Loucy (cell line): ENCODE data around the gene MAP3K19.

ENCODE experiments used
- H2AFZ ChIP-seq: fragments of 200-600 bp; sonication (generic); 2 replicates; pipeline ENCODE4 v1.6.0; 2016; ENCODE audit warnings: antibody characterized with exemption, mild to moderate bottlenecking, low read length, moderate library complexity
- H3F3A ChIP-seq: fragments of 200-600 bp; 2 replicates; pipeline ENCODE4 v1.6.0; 2016; ENCODE audit warnings: antibody characterized with exemption, low read depth, mild to moderate bottlenecking
- H3K27me3 ChIP-seq: fragments of 200-600 bp; sonication (generic); 2 replicates; pipeline ENCODE4 v1.6.1; 2014; ENCODE audit warnings: low read length, mild to moderate bottlenecking; ENCODE audit not compliant: insufficient read depth, poor library complexity, severe bottlenecking
- H3K36me3 ChIP-seq: fragments of 200-600 bp; sonication (generic); 2 replicates; pipeline ENCODE4 v1.6.1; 2016; ENCODE audit warnings: low read length; ENCODE audit not compliant: insufficient read depth
- H3K4me1 ChIP-seq: fragments of 200-600 bp; sonication (generic); 2 replicates; pipeline ENCODE4 v1.5.1; 2014; ENCODE audit warnings: low read length, mild to moderate bottlenecking; ENCODE audit not compliant: insufficient read depth, poor library complexity, severe bottlenecking
- H3K4me2 ChIP-seq: fragments of 200-600 bp; sonication (generic); 2 replicates; pipeline ENCODE4 v1.6.0; 2014; ENCODE audit warnings: antibody characterized with exemption, low read length, low read depth, mild to moderate bottlenecking; ENCODE audit not compliant: poor library complexity, severe bottlenecking
- H3K4me3 ChIP-seq: fragments of 200-600 bp; sonication (generic); 2 replicates; pipeline ENCODE4 v1.5.1; 2014; ENCODE audit warnings: low read length, mild to moderate bottlenecking, mixed read lengths; ENCODE audit not compliant: poor library complexity, severe bottlenecking
- H3K79me2 ChIP-seq: fragments of 200-600 bp; sonication (generic); 2 replicates; pipeline ENCODE4 v1.6.1; 2014; ENCODE audit warnings: low read length; ENCODE audit not compliant: insufficient read depth
- H3K9ac ChIP-seq: fragments of 200-600 bp; sonication (generic); 2 replicates; pipeline ENCODE4 v1.6.0; 2014; ENCODE audit warnings: mild to moderate bottlenecking, low read depth, low read length, moderate library complexity; ENCODE audit not compliant: poor library complexity, severe bottlenecking
- H3K9me2 ChIP-seq: fragments of 200-600 bp; sonication (generic); replicated peaks from 2 replicates; pipeline ENCODE4 v1.6.1; 2016; ENCODE audit warnings: low read depth, low read length, mixed read lengths
- H3K9me3 ChIP-seq: fragments of 200-600 bp; sonication (generic); 2 replicates; pipeline ENCODE4 v1.6.1; 2014; ENCODE audit warnings: mild to moderate bottlenecking, antibody characterized with exemption, low read length, low read depth; ENCODE audit not compliant: insufficient read depth
- H4K20me1 ChIP-seq: fragments of 200-600 bp; sonication (generic); 2 replicates; pipeline ENCODE4 v1.6.0; 2014; ENCODE audit warnings: antibody characterized with exemption, low read length, mild to moderate bottlenecking; ENCODE audit not compliant: insufficient read depth, poor library complexity, severe bottlenecking
- CTCF ChIP-seq: fragments of 200-600 bp; sonication (generic); conservative IDR thresholded peaks from 2 replicates; pipeline ENCODE4 v1.5.1; 2014; ENCODE audit warnings: mild to moderate bottlenecking, antibody characterized with exemption, low read length
- EZH2phosphoT487 ChIP-seq: fragments of 200-600 bp; IDR thresholded peaks from 2 replicates; pipeline ENCODE4 v1.6.1; 2018; ENCODE audit warnings: antibody characterized with exemption, mild to moderate bottlenecking, moderate library complexity, borderline replicate concordance

The MAP3K19 gene

GRCh38 chr2:134918526-134919340 lies 128.5 kb downstream of the MAP3K19 start, which contains the start of gene CCNT2:
Gene CCNT2, plus strand, starts transcription at chr2:134918822. Its CDS starts 33 bp downstream, at chr2:134918855.
- no peaks in the 10 kb centered on the region for H3K9me2 ChIP-seq
- H3F3A ChIP-seq = peaks cover 3% of the 10 kb centered on the region; the same call in 1 of the 2 replicates
- no peak for TF ChIP-seq EZH2phosphoT487
- TF ChIP-seq CTCF = no peak
- H3K27me3 ChIP-seq = no peaks in the 10 kb centered on the region
- H4K20me1 ChIP-seq = peaks cover 48% of the 10 kb centered on the region
- no peaks in the 10 kb centered on the region; the same call in 1 of the 2 replicates for H3K36me3 ChIP-seq
- H2AFZ ChIP-seq = peak within 1 kb of the TSS; percentile 93
- H3K4me3 ChIP-seq = peak within 1 kb of the TSS; percentile 99
- peak within 1 kb of the TSS; percentile 89 for H3K4me2 ChIP-seq
- peaks cover 61% of the 10 kb centered on the region for H3K79me2 ChIP-seq
- H3K4me1 ChIP-seq = peaks cover 39% of the 10 kb centered on the region
- H3K9me3 ChIP-seq = no peaks in the 10 kb centered on the region
- H3K9ac ChIP-seq = peak within 1 kb of the TSS; percentile 98

GRCh38 chr2:134917888-134918525 lies 129.2 kb downstream of the MAP3K19 start:
- Histone ChIP-seq H2AFZ (peak overlapping the region; percentile 93), H3K9me3 (no peaks in the 10 kb centered on the region), H3K4me1 (peaks cover 35% of the 10 kb centered on the region), H3K9ac (peak overlapping the region; percentile 98), H3K27me3 (no peaks in the 10 kb centered on the region), H4K20me1 (peaks cover 42% of the 10 kb centered on the region), H3K79me2 (peaks cover 53% of the 10 kb centered on the region), H3K36me3 (no peaks in the 10 kb centered on the region), H3K9me2 (no peaks in the 10 kb centered on the region), H3K4me3 (peak overlapping the region; percentile 91), H3K4me2 (peak overlapping the region; percentile 89), H3F3A (peaks cover 3% of the 10 kb centered on the region; the same call in 1 of the 2 replicates)
- TF ChIP-seq EZH2phosphoT487 (no peak), CTCF (0 out of 2 replicates have a peak, but pooled peaks have one; percentile 13)

- H3F3A ChIP-seq = peaks cover 3% of the 10 kb centered on the region; the same call in 1 of the 2 replicates
- no peaks in the 10 kb centered on the region for H3K36me3 ChIP-seq
- H3K9me3 ChIP-seq = no peaks in the 10 kb centered on the region
- H3K9me2 ChIP-seq = no peaks in the 10 kb centered on the region
- H2AFZ ChIP-seq = peak overlapping the region; percentile 93
- peaks cover 47% of the 10 kb centered on the region for H3K79me2 ChIP-seq
- no peak for TF ChIP-seq CTCF
- no peak for TF ChIP-seq EZH2phosphoT487
- H3K4me1 ChIP-seq = peaks cover 30% of the 10 kb centered on the region
- peak overlapping the region; percentile 98 for H3K9ac ChIP-seq
- H3K4me2 ChIP-seq = peak overlapping the region; percentile 89
- peaks cover 37% of the 10 kb centered on the region for H4K20me1 ChIP-seq
- H3K4me3 ChIP-seq = peak overlapping the region; percentile 91
- H3K27me3 ChIP-seq = no peaks in the 10 kb centered on the region
Observed at GRCh38 chr2:134917360-134917865, 129.8 kb downstream of the MAP3K19 start.
